Tibial nerve (tissue), 4 donors: Measurements from ENCODE around the gene GEMIN5. TPM values are rescaled to one million over a fixed set of nuclear protein-coding genes. Genes with fewer than 3 reads are reported as not detected.

ENCODE experiments used
- DNase-seq, 2 donors: peaks; one replicate each; pipeline ENCODE4 v3.0.0-alpha.2; 2019; ENCODE audit warnings: low spot score in 2 of 2
- H3K27ac ChIP-seq, 4 donors: fragments of 200-600 bp; sonication (generic) in 3 of 4; one replicate each; pipeline ENCODE4 v1.5.1; 2017 to 2019; ENCODE audit warnings: mild to moderate bottlenecking in 1 of 4
- H3K27me3 ChIP-seq, 2 donors: fragments of 200-600 bp; sonication (generic) in 1 of 2; one replicate each; pipeline versions ENCODE4 v1.5.1 to v1.6.0; 2017 to 2019
- H3K36me3 ChIP-seq, 3 donors: fragments of 200-600 bp; sonication (generic); one replicate each; pipeline ENCODE4 v1.5.1; 2018 to 2019
- H3K4me1 ChIP-seq, 4 donors: fragments of 200-600 bp; sonication (generic) in 3 of 4; one replicate each; pipeline ENCODE4 v1.5.1; 2017 to 2019
- H3K4me3 ChIP-seq, 4 donors: fragments of 200-600 bp; sonication (generic) in 3 of 4; one replicate each; pipeline ENCODE4 v1.5.1; 2017 to 2019; ENCODE audit warnings: mild to moderate bottlenecking in 1 of 4, moderate library complexity in 1 of 4
- H3K9me3 ChIP-seq, 4 donors: fragments of 200-600 bp; sonication (generic) in 3 of 4; one replicate each; pipeline ENCODE4 v1.5.1; 2017 to 2019
- EP300 ChIP-seq, 2 donors: sonication (generic); formaldehyde crosslinking; IDR thresholded peaks; one replicate each; pipeline ENCODE4 v1.6.1; 2017; ENCODE audit warnings: antibody characterized with exemption in 2 of 2, mild to moderate bottlenecking in 1 of 2
- POLR2A ChIP-seq, 2 donors: fragments of 450-650 bp; IDR thresholded peaks; one replicate each; pipeline ENCODE4 v1.6.1; 2017; ENCODE audit warnings: antibody characterized with exemption in 2 of 2, mild to moderate bottlenecking in 2 of 2, moderate library complexity in 2 of 2
- WGBS, 2 donors: methylation state at CpG; one replicate each; pipeline ENCODE4 v1.1.5; 2018; 5-methylcytosine and 5-hydroxymethylcytosine counted together
- total RNA-seq, 4 donors: library from RNA; depleted of rRNA; stranded (reverse); fragments of >200 nt; gene quantifications; one replicate each; pipeline ENCODE4 v1.1.0, GENCODE V29; 2016
- TF ChIP-seq, protein P1 (sequence below), 5 experiments: fragments of 200-600 bp in 3 of 5; fragments of 450-650 bp in 2 of 5; sonication (generic) in 3 of 5; IDR thresholded peaks; one replicate each; pipeline ENCODE4 v1.5.1; 2016 to 2019; ENCODE audit warnings: antibody characterized with exemption in 5 of 5, mild to moderate bottlenecking in 3 of 5, moderate library complexity in 2 of 5

The GEMIN5 gene
- total RNA-seq, 4 donors from 2014 or later: 17.8 to 20.5 (median 18.8) TPM

DNA sequence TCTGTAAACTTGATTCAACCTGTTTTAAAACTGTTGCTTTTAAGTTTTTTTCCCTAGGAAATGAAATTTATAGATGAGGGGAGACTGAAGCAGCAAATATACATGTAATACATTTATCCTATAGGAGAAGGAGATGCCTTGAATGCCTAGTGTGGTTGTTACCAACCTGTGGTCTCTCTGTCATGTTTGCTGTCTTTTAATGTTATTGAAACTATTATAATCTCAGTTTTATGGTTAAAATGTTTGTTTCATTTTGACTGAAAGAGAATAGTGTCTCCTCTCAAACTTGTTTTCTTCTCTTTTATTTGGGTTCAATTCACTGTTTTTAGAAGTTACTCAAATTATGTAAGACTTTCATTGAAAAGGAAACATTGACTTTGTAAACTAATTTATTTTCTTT is 18.7 kb upstream of the GEMIN5 start:
- TF ChIP-seq EP300 (IDR thresholded peaks at IDR 0.05): no peak
- TF ChIP-seq, protein P1, sequence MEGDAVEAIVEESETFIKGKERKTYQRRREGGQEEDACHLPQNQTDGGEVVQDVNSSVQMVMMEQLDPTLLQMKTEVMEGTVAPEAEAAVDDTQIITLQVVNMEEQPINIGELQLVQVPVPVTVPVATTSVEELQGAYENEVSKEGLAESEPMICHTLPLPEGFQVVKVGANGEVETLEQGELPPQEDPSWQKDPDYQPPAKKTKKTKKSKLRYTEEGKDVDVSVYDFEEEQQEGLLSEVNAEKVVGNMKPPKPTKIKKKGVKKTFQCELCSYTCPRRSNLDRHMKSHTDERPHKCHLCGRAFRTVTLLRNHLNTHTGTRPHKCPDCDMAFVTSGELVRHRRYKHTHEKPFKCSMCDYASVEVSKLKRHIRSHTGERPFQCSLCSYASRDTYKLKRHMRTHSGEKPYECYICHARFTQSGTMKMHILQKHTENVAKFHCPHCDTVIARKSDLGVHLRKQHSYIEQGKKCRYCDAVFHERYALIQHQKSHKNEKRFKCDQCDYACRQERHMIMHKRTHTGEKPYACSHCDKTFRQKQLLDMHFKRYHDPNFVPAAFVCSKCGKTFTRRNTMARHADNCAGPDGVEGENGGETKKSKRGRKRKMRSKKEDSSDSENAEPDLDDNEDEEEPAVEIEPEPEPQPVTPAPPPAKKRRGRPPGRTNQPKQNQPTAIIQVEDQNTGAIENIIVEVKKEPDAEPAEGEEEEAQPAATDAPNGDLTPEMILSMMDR (IDR thresholded peaks at IDR 0.05): no peak
- TF ChIP-seq POLR2A (IDR thresholded peaks at IDR 0.05): no peak
- H3K4me3 ChIP-seq: no peak overlapping the region
- H3K9me3 ChIP-seq: no peaks in the 10 kb centered on the region
- H3K36me3 ChIP-seq: peaks cover 0 to 65% (median 0%) of the 10 kb centered on the region in 3 donors
- DNase-seq: no peak
- H3K27ac ChIP-seq: no peak overlapping the region
- no peaks in the 10 kb centered on the region for H3K4me1 ChIP-seq
- no peaks in the 10 kb centered on the region for H3K27me3 ChIP-seq

DNA sequence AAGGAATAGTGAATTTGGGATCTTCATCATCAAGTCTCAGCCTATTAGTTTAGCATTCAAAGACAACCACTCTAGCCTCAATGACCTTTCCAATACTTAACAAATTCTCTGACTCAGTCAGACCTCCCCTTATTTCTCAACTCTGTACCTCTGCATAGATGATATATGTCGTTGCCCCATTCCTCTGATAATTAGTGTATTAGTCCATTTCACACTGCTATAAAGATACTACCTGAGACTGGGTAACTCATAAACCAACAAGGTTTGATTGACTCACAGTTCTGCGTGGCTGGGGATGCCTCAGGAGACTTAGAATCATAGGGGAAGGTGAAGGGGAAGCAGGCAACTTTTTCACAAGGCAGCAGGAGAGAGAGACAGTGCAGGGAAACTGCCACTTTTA is 11.8 kb upstream of the GEMIN5 start:
- no peak for TF ChIP-seq POLR2A (IDR thresholded peaks at IDR 0.05)
- TF ChIP-seq, protein P1 (IDR thresholded peaks at IDR 0.05): no peak
- no peak for TF ChIP-seq EP300 (IDR thresholded peaks at IDR 0.05)
- peaks cover 0 to 56% (median 9%) of the 10 kb centered on the region in 4 donors for H3K4me1 ChIP-seq
- H3K27me3 ChIP-seq: no peaks in the 10 kb centered on the region
- H3K4me3 ChIP-seq: no peak overlapping the region
- WGBS, 2 donors: 88 to 97% methylated on average over 2 of the region's 2 CpGs
- H3K27ac ChIP-seq: peak overlapping the region in 1 of 4 donors; percentile 37
- H3K36me3 ChIP-seq: peaks cover 0 to 25% (median 0%) of the 10 kb centered on the region in 3 donors
- no peaks in the 10 kb centered on the region for H3K9me3 ChIP-seq
- no peak for DNase-seq

DNA sequence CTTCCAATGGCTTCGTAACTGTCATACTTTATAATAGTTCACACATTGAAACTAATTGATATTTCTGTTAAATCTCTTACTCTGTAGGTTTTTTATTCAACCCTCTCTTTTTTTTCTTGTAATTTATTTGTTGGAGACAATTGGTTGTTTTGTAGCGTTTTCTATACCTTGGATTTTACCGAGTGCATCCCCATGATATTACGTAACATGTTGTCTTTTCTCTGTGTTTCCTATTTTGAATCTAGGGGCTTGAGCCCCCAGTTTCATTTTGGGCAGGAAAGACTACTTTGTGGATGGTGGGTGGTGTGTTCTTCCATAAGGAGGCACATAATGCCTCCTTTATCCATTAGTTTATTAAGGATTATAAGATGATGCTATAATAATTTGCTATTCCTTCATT is 10.3 kb upstream of the GEMIN5 start:
- Histone ChIP-seq H3K36me3 (peaks cover 0 to 21% (median 0%) of the 10 kb centered on the region in 3 donors), H3K27ac (peak overlapping the region in 2 of 4 donors; percentile 46 to 80), H3K9me3 (no peaks in the 10 kb centered on the region), H3K4me1 (peaks cover 0 to 71% (median 9%) of the 10 kb centered on the region in 4 donors), H3K4me3 (no peak overlapping the region), H3K27me3 (no peaks in the 10 kb centered on the region)
- WGBS, 2 donors: 87% methylated on average over 4 of the region's 4 CpGs
- no peak for DNase-seq
- TF ChIP-seq POLR2A (IDR thresholded peaks at IDR 0.05) (no peak), EP300 (IDR thresholded peaks at IDR 0.05) (no peak)
- TF ChIP-seq, protein P1 (IDR thresholded peaks at IDR 0.05): no peak

DNA sequence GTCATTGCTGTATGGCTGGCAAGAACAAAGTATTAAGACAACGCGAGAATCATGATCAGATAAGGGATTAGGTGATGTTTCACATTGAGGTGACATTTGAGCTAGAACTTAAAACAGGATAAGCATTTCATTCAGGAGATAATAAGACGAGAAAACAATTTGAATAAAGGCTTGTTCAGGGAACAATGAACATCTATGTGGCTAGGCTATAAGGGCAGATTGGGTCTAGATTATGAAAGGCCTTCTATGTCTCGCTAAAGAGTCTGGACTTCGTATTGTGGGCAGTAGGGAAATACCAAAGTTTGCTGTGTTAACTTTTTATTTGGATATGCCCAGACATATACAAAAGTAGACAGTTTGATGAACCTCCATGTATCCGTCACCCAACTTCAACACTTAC is 9.8 kb upstream of the GEMIN5 start:
- WGBS, 2 donors: 49 to 63% methylated on average over 6 of the region's 6 CpGs
- peak in 1 of 2 donors; percentile 45 for TF ChIP-seq EP300 (IDR thresholded peaks at IDR 0.05)
- TF ChIP-seq, protein P1 (IDR thresholded peaks at IDR 0.05): no peak
- H3K27ac ChIP-seq: peak overlapping the region in 2 of 4 donors; percentile 46 to 80
- peaks cover 0 to 24% (median 0%) of the 10 kb centered on the region in 3 donors for H3K36me3 ChIP-seq
- H3K9me3 ChIP-seq: no peaks in the 10 kb centered on the region
- H3K27me3 ChIP-seq: no peaks in the 10 kb centered on the region
- no peak overlapping the region for H3K4me3 ChIP-seq
- no peak for DNase-seq
- peaks cover 0 to 77% (median 13%) of the 10 kb centered on the region in 4 donors for H3K4me1 ChIP-seq

DNA sequence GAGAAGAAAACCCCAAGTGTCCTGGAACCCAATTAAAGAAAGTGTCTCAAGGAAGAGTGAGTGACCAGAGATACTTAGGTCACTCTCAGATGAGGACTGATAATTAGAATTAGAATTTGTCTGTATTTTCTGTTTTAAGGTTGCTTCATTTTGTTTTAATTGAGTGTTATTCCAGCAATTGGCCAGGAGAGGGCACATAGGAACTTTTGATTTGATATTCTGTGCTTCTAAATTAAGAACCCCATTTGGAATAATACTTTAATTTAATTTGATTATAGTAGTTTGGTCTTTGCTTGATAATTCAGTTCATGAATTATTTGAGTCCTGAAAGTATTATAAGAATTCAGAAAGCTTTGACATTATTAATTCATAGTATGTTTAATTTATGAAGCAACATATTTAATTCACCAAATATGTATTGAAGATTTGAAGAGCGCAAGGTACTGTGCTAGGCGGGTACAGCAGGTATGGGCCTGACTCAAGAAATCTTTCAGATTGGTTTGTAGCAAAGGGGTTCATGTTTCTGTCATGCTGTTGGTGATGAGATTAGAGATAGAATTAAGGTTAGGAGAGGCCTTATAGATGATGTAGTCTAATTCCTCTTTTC is 7.8 kb upstream of the GEMIN5 start:
- peak overlapping the region in 2 of 4 donors; percentile 63 to 80 for H3K27ac ChIP-seq
- H3K27me3 ChIP-seq: no peaks in the 10 kb centered on the region
- H3K4me3 ChIP-seq: no peak overlapping the region
- no peaks in the 10 kb centered on the region for H3K9me3 ChIP-seq
- whole genome bisulfite sequencing, 2 donors: 92 to 97% methylated on average over 2 of the region's 2 CpGs
- no peak for TF ChIP-seq EP300 (IDR thresholded peaks at IDR 0.05)
- TF ChIP-seq, protein P1 (IDR thresholded peaks at IDR 0.05): peak; percentile 50 to 57 (median 54)
- DNase-seq: no peak
- peaks cover 0 to 89% (median 23%) of the 10 kb centered on the region in 4 donors for H3K4me1 ChIP-seq
- H3K36me3 ChIP-seq: peaks cover 0 to 9% (median 0%) of the 10 kb centered on the region in 3 donors
